HG02973 (cell line): ENCODE results near the gene MSANTD7.
"Not testable (repeated sequence)": the region's sequence is repeated elsewhere in the genome, so short reads cannot be mapped to it uniquely, and the experiment has no call there.

Source experiments
- ATAC-seq: cut with Tn5 transposase; IDR thresholded peaks from one replicate; pipeline ENCODE4 v1.9.1; 2021; ENCODE audit warnings: moderate library complexity; ENCODE audit not compliant: unreplicated experiment

MSANTD7 gene

DNA sequence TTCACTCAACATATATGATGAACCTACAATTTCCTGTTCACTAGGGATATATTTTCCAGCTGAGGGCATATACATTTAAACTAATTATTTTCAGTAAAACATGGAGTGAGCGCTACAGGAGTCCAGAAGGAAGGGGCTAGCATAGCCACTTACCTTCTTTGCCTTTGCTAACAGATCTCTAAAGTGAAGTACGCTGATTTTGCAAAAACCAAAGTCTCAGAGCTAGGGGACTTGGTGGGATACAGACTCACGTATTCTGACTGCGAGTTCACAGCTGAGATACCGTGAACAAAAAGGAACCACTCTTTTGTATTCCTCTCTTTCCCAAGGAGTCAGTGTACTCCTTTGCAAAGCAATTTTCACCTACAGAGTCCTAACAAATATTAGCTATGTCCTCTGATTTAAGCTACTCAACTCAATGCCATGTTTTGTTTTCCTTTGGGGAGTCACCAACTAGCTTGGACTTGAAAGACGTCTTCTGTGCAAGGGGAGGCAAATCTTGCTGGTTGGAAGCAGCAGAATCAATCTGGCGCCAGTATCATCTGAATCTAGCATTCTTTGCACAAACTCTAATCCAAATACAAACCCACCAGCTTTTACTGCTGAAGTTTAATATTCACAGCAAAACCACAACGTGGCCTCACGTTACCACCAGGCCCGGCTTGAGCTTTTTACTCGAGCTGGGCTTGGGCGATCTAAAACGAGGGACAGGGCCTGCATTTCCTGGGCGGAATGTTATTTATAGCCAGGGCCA is 926 bp upstream of the MSANTD7 start:
- no peak for ATAC-seq

DNA sequence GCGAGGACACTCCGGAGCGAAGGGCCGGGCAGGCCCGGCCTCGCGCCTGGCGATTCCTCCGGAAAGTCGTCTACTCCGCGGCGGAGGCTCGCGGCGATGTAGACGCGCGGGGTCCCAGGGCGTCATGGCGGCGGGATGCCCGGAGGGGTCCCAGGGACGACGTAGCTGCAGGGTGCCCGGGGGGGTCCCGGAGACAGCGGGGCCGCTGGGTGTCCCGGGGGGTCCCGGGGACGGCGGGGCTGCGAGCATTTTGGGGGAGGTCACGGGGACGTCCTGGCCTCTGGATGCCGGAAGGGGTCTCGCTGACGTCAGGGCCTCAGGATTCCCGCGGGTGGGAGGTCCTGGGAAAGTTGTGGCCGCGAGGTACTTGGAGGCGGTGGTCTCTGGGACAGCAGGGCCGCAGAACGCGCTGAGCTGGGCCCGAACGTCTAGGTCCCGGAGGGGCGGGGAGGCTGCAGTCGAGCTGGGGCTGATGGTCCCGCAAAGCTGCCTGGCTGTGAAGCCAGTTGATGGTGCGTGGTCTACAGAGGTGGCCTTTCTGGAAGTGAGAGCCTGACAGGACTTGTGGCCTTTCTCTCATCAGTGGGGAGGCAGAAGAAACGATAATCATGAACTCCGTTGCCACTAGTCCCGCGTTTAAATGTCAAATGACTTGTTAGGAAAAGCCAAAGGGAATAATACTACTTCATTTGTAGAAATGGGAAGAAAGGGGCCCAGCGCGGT is 637 bp downstream of the MSANTD7 start:
- peak; percentile 8 for ATAC-seq

GRCh38 chr10:14839305-14839695 is 1.2 kb downstream of the MSANTD7 start:
- no peak for ATAC-seq

GRCh38 chr10:14840178-14840577 is 2.1 kb downstream of the MSANTD7 start:
- no peak for ATAC-seq

DNA sequence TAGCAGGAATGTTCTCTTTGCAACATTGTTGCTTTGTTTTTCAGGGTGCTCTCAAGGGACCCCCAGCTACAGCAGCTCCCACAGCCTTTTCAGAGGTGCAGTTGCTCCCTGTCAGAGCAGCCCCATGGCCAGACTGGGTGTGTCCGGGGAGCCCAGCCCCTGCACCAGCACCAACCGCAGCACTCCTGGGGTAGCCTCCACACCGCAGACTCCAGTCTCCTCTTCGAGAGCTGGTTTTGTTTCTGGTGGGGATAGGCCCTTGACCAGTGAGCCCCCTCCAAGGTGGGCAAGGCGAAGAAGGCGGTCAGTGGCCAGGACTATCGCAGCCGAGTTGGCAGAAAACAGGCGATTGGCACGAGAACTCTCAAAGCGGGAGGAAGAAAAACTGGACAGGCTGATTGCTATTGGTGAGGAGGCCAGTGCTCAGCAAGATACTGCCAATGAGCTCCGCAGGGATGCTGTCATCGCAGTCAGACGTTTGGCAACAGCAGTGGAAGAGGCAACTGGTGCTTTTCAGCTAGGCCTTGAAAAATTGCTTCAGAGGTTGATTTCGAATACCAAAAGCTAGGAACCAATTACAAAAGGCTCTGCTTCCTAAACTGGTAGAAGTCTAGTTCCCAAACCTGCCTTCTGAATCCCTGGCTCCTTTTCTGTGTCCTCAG is 5.4 kb downstream of the MSANTD7 start:
- no peak for ATAC-seq

DNA sequence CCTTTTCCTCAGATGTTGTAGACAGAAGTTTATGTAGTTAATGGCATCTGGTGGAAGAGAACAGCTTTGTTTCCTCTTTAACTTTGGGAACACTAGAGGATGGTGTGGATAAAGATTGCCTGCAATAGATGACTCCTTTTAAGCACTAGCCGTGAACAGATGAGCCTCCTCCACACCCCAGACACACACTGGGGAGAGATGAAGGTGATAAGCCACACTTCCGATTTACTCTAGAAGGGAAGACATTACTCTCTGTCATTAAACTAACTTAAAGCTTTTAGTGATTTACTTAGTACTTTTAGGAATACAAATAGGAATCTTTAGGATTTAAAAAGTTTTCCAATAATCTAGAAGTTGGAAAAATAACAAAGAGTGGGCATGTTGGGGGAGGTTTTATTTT is 6.8 kb downstream of the MSANTD7 start:
- ATAC-seq: no peak

DNA sequence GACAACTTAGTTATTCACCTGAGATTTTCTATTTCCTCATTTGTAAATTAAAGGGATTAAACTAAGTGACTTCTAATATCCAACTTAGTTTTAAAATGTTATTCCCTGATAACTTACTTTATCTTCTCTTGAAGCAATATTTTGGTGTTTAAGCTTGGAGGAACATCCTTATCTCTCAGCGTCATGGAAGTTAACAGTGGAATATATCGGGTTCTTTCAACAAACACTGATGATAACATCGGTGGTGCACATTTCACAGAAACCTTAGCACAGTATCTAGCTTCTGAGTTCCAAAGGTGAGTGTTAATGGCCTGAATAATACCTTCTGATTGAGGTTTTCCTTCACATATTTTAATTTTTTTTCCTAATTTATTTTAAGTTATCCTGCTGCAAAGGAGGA is 14.1 kb downstream of the MSANTD7 start:
- ATAC-seq: no peak

DNA sequence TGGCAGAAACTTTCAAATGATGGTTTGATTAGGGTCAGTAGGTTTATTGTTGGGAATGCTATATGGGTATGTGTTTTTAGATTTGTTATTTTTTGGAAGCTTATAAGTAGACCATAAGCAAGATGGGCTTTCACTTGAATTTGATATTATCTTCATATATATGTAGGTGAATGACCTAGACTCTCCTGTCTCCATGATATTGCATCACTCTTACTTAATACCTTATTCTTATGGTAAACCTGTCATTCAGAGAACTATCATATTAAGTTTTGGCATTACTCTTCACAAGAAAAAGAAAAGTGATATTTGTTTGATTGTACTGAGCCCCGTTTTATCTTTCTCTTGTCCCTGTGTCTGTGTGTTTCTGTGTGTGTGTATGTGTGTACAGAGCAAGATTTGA is 17.3 kb downstream of the MSANTD7 start:
- no peak for ATAC-seq

DNA sequence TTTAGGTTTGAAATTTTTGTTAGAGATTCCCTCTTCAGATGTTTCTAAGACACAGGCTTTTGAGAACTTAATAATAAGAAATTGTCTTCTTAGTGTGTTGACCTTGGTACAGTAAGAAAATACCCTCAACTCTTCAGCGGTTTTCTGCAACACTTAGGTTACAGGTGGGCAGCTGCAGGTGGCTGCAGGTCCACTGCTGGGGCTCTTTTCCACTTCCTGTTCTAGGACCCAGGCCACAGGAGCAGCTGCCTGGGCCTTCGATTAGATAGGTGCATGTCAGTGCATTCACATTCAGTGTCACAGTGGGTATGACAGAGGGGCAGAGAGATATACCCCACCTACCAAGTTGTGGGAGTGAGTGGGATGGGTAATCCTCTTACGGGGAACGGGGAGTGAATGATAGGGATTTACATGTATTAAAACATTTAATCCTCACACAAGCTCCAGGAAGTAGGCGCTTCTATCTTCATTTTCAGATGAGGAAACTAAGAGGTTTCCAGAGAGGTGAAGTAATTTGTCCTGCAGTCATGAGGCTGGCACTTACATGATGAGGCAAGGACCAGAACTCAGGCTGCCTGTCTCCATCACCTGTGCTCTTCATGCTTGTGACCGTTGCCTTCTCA is 20.3 kb downstream of the MSANTD7 start:
- no peak for ATAC-seq

DNA sequence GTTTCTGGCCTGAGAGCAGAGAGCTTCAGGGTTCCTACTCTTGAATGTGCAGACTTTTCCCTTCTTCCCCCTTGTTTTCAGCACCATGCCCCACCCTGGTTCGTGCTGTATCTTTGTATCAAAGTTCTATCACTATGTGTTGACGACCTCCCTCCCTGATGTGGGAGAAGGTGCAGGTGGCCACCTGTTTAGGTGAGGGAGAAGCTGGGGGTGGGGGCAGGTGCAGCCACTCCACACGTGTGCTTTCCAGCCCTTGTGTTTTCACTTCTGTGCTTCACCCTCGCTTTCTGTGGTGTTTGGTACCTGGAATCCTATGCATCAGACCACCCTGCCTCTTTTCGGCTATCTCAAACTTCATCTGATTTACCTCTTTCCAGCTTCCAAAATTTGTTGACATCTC is 20.9 kb downstream of the MSANTD7 start:
- ATAC-seq: no peak

DNA sequence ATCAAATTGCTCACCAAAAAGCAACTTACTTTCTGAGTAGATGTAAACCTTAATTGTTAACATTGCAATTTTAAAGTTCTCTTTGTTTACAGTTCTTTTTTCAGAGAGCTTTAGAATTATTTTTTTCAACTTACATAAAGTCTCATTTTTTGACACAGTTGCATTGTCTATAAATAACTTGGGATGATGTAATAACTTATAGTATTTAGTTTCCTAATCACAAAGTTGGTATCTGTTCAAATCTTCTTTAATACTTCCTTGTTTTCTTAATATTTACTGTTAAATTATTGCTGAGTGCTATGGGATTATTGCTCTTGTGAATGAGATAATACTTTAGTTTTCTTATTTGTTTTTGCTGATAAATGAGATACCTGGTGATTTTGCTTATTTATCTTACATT is 21.7 kb downstream of the MSANTD7 start:
- ATAC-seq: no peak

- ATAC-seq: no peak
These were observed 22.7 kb downstream of the MSANTD7 start for GRCh38 chr10:14860791-14861190.

DNA sequence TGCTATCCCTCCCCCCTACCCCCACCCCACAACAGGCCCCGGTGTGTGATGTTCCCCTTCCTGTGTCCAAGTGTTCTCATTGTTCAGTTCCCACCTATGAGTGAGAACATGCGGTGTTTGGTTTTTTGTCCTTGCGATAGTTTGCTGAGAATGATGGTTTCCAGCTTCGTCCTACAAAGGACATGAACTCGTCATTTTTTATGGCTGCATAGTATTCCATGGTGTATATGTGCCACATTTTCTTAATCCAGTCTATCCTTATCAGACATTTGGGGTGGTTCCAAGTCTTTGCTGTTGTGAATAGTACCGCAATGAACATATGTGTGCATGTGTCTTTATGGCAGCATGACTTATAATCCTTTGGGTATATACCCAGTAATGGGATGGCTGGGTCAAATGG is 26.4 kb downstream of the MSANTD7 start:
- ATAC-seq: not testable (repeated sequence)

- ATAC-seq: not testable (repeated sequence)
These were observed 26.8 kb downstream of the MSANTD7 start for GRCh38 chr10:14864871-14865270.

DNA sequence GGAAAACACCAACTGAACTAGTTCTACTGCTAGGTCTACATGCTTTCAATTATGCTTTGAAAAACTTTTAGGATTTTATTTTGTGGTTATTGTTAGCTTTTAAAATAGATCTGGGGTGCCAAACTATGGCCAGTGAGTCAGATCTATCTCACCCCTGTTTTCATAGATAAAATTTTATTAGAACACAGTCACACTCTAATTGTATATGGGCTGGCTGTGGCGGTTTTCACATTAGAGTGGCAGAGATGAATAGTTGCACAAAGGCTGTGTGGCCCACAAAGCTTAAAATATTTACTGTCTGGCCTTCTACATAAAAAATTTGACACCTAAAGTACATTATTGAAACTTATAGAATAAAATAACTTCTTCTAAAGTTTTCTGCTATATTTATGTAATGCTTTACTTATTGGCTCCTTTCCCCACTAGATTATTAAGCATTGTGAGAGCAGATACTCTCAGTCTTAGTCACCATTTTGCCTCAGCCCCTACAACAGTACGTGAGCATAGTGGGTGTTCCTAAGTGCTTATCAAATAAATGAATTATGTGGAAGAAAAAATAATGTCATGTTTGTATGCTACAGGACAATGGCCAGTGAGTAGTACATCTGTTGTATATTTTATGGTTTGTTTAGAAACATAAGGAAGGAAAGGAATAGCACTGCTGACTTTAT is 35.1 kb downstream of the MSANTD7 start:
- peak; percentile 43 for ATAC-seq

- no peak for ATAC-seq
These were observed 37.8 kb downstream of the MSANTD7 start for GRCh38 chr10:14875941-14876340.

DNA sequence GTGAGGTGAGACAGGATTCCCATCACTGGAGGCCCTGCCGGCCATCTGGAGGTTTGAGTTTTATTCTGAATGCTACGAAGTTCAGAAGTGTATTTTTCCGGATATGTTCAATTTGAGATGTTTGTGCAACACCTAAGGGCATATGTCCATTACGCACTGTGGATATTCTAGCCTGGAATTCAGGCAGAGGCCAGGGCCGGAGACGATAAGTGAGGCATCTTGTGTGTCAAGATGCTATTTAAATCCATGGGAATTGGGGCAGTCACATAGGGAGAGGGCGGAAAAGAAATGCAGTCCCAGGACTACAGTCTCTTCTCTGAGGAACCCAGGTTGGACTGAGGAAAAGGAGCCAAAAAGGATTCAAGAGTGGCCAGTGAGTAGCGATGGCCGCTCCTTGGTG is 38.7 kb downstream of the MSANTD7 start:
- no peak for ATAC-seq

DNA sequence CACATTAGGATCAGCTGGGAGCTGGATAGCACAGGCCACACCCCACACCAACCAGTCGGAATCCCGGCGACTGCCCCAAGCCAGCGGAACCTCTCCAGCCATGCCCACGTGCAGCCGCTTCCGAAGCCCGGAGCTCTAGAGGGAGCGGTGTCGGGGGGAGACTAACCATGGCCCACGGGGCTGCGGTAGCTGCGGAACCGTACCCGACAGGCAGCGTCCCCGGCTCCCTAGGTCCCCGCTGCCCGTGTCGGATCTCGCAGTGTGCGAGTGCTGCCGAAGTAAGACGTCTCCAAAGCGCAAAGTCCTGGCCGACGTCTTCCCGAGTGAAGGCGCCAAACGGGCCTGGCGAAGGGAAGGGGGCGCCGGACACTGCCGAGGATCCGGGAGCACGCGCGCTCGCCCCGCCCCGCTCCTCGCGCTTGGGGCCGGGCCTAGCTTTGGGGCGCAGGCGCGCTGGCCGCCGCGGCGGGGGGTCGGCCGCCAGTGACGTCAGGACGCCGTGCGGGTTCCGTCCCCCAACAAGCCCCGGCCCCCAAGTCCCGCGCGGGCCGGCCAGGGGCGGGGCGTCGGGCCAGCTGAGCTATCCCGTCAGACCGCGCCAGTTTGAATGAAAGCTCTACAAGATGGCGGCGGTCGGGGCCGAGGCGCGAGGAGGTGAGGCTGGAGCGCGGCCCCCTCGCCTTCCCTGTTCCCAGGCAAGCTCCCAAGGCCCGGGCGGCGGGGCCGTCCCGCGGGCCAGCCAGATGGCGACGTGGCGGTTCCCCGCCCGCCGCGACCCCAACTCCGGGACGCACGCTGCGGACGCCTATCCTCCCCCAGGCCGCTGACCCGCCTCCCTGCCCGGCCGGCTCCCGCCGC is 40.4 kb downstream of the MSANTD7 start, which contains the start of gene SUV39H2:
Gene SUV39H2 (plus strand): TSS at position 601 of the 858 bp plus-strand sequence. CDS start 23 bp downstream, at position 624.
- ATAC-seq: peak; percentile 92

GRCh38 chr10:14879124-14879927 is 41.2 kb downstream of the MSANTD7 start:
- ATAC-seq: peak; percentile 15
